Thyroid gland (tissue), 4 donors: Measurements from ENCODE around the gene PIM3. TPM values are rescaled to one million over a fixed set of nuclear protein-coding genes. Genes with fewer than 3 reads are reported as not detected.

Source experiments
- DNase-seq, 2 donors: peaks; one replicate each; pipeline ENCODE4 v3.0.0-alpha.2; 2019
- H3K27ac ChIP-seq, 3 donors: fragments of 200-600 bp; sonication (generic); 1 replicate in 2 of 3; 2 replicates in 1 of 3; pipeline ENCODE4 v1.5.1; 2016 to 2019; ENCODE audit warnings: mild to moderate bottlenecking in 1 of 3, moderate library complexity in 1 of 3
- H3K27me3 ChIP-seq: fragments of 200-600 bp; sonication (generic); one replicate; pipeline ENCODE4 v1.5.1; 2019
- H3K36me3 ChIP-seq, 2 donors: fragments of 200-600 bp; sonication (generic); one replicate each; pipeline ENCODE4 v1.5.1; 2016 to 2019
- H3K4me1 ChIP-seq, 2 donors: fragments of 200-600 bp; sonication (generic); one replicate each; pipeline ENCODE4 v1.5.1; 2017 to 2019
- H3K4me3 ChIP-seq, 3 donors: fragments of 200-600 bp; sonication (generic); replicated peaks in 1 of 3; 1 replicate in 2 of 3; 2 replicates in 1 of 3; pipeline ENCODE4 v1.5.1; 2016; ENCODE audit warnings: mild to moderate bottlenecking in 1 of 3
- H3K9me3 ChIP-seq: fragments of 200-600 bp; sonication (generic); one replicate; pipeline ENCODE4 v1.5.1; 2017
- CTCF ChIP-seq, 6 experiments: fragments of 200-600 bp in 3 of 6; fragments of 450-650 bp in 3 of 6; sonication (generic) in 3 of 6; IDR thresholded peaks; one replicate each; pipeline ENCODE4 v1.5.1; 2016 to 2019; ENCODE audit warnings: antibody characterized with exemption in 6 of 6, mild to moderate bottlenecking in 2 of 6, inconsistent platforms in 1 of 6, moderate library complexity in 1 of 6
- POLR2A ChIP-seq, 2 donors: fragments of 450-650 bp; IDR thresholded peaks; one replicate each; pipeline ENCODE4 v1.6.1; 2017; ENCODE audit warnings: antibody characterized with exemption in 2 of 2, mild to moderate bottlenecking in 2 of 2, moderate library complexity in 1 of 2
- WGBS, 2 donors: methylation state at CpG; one replicate each; pipeline ENCODE4 v1.1.5; 2017; 5-methylcytosine and 5-hydroxymethylcytosine counted together
- intact Hi-C: fragments of 100-400 bp; cut with DNase I; formaldehyde crosslinking; loops from one replicate; pipeline ENCODE4 v1.15.1; 2023
- total RNA-seq, 4 donors: library from RNA; depleted of rRNA; stranded (reverse); fragments of >200 nt; gene quantifications; one replicate each; pipeline ENCODE4 v1.2.3, GENCODE V29; 2016

Gene PIM3
- total RNA-seq, 4 donors from 2014 or later: 45.4 to 108 (median 73.2) TPM

- intact Hi-C loops: loop anchor here (10.0 kb wide), 2 partner anchors 158 to 292 kb away; no protein-coding TSS in a partner anchor
- DNase-seq: no peak
- peaks cover 0 to 35% of the 10 kb centered on the region in 2 donors for H3K36me3 ChIP-seq
- no peaks in the 10 kb centered on the region for H3K27me3 ChIP-seq
- H3K4me1 ChIP-seq: peaks cover 7 to 8% of the 10 kb centered on the region in 2 donors
- H3K27ac ChIP-seq: no peak overlapping the region
- WGBS, 2 donors: 93 to 98% methylated on average over 7 to 23 of the region's 25 CpGs
- no peaks in the 10 kb centered on the region for H3K9me3 ChIP-seq
- TF ChIP-seq POLR2A (IDR thresholded peaks at IDR 0.05) (no peak), CTCF (IDR thresholded peaks at IDR 0.05) (no peak)
- H3K4me3 ChIP-seq: no peak overlapping the region
These were observed 37.6 kb upstream of the PIM3 start for GRCh38 chr22:49922926-49923325.

- DNase-seq: no peak
- peaks cover 7 to 8% of the 10 kb centered on the region in 2 donors for H3K4me1 ChIP-seq
- TF ChIP-seq CTCF (IDR thresholded peaks at IDR 0.05): no peak
- TF ChIP-seq POLR2A (IDR thresholded peaks at IDR 0.05): no peak
- peaks cover 0 to 35% of the 10 kb centered on the region in 2 donors for H3K36me3 ChIP-seq
- no peak overlapping the region for H3K4me3 ChIP-seq
- H3K27ac ChIP-seq: no peak overlapping the region
- H3K9me3 ChIP-seq: no peaks in the 10 kb centered on the region
- no peaks in the 10 kb centered on the region for H3K27me3 ChIP-seq
- intact Hi-C loops: loop anchor here (10.0 kb wide), 2 partner anchors 159 to 291 kb away; no protein-coding TSS in a partner anchor
- 83% methylated on average over 16 of the region's 16 CpGs for WGBS, 2 donors
These were observed 37.1 kb upstream of the PIM3 start for GRCh38 chr22:49923445-49923844.

GRCh38 chr22:49924113-49924833 lies 36.3 kb upstream of the PIM3 start:
- Histone ChIP-seq H3K27ac (no peak overlapping the region), H3K4me1 (peaks cover 3 to 9% of the 10 kb centered on the region in 2 donors), H3K27me3 (no peaks in the 10 kb centered on the region), H3K36me3 (peaks cover 0 to 35% of the 10 kb centered on the region in 2 donors), H3K9me3 (no peaks in the 10 kb centered on the region), H3K4me3 (no peak overlapping the region)
- 89 to 91% methylated on average over 7 to 28 of the region's 31 CpGs for WGBS, 2 donors
- no peak for DNase-seq
- no peak for TF ChIP-seq POLR2A (IDR thresholded peaks at IDR 0.05)
- no peak for TF ChIP-seq CTCF (IDR thresholded peaks at IDR 0.05)
- intact Hi-C loops: loop anchor here (10.0 kb wide), 2 partner anchors 159 to 291 kb away; no protein-coding TSS in a partner anchor

DNA sequence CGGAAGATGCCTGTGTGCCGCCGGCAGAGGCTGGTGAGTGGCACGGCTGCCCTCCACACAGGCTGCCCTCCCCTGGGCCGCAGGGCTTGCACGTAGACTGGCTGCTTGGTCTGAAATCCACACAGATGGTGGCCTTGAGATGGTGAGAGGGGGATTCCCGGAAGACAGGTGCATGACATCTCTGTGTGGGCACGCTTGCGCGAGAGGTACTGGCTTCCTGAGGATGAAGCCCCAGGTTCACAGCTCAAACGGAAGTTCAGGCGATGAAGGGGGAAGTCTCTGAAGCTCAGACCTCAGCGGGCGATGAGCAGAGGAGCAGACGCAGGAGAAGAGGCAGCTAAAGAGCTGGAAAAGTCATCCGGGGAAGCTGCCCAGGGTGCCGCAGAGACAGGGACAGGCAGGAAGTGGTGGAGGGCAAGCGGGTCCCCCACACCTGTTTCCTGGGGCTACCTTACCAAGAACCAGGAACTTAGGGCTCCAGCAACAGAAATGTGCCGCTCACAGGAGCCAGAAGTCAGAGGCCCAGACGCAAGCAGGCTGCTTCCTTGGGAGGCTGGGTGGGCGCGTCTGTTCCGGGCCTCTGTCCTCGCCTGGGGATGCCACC lies 34.9 kb upstream of the PIM3 start:
- TF ChIP-seq POLR2A (IDR thresholded peaks at IDR 0.05): no peak
- no peak for TF ChIP-seq CTCF (IDR thresholded peaks at IDR 0.05)
- WGBS, 2 donors: 90 to 94% methylated on average over 20 to 24 of the region's 24 CpGs
- intact Hi-C loops: loop anchor here (5.0 to 10.0 kb wide), 3 partner anchors 67 to 289 kb away; no protein-coding TSS in a partner anchor
- Histone ChIP-seq H3K4me1 (peaks cover 2 to 18% of the 10 kb centered on the region in 2 donors), H3K9me3 (no peaks in the 10 kb centered on the region), H3K27ac (no peak overlapping the region), H3K4me3 (no peak overlapping the region), H3K27me3 (no peaks in the 10 kb centered on the region), H3K36me3 (peaks cover 0 to 30% of the 10 kb centered on the region in 2 donors)
- no peak for DNase-seq

- peaks cover 0 to 24% of the 10 kb centered on the region in 2 donors for H3K36me3 ChIP-seq
- H3K27ac ChIP-seq: no peak overlapping the region
- no peaks in the 10 kb centered on the region for H3K27me3 ChIP-seq
- intact Hi-C loops: loop anchor here (5.0 to 10.0 kb wide), 3 partner anchors 65 to 288 kb away; no protein-coding TSS in a partner anchor
- H3K4me1 ChIP-seq: peaks cover 9 to 31% of the 10 kb centered on the region in 2 donors
- H3K9me3 ChIP-seq: no peaks in the 10 kb centered on the region
- no peak for TF ChIP-seq POLR2A (IDR thresholded peaks at IDR 0.05)
- WGBS, 2 donors: 80 to 87% methylated on average over 16 to 17 of the region's 18 CpGs
- no peak for DNase-seq
- H3K4me3 ChIP-seq: no peak overlapping the region
These were observed 33.7 kb upstream of the PIM3 start for GRCh38 chr22:49926916-49927315.
